Kidney epithelial cell (primary cell): Measurements from ENCODE around the gene MAN1A2. TPM values are rescaled to one million over a fixed set of nuclear protein-coding genes. Genes with fewer than 3 reads are reported as not detected.

Experiments
- DNase-seq: peaks from one replicate; pipeline ENCODE4 v3.0.0-alpha.2; 2010; ENCODE audit warnings: low read depth
- H3K27me3 ChIP-seq: 2 replicates; pipeline ENCODE4 v1.6.0; 2011; ENCODE audit warnings: low read length; ENCODE audit not compliant: control insufficient read depth, insufficient read depth
- H3K36me3 ChIP-seq: 2 replicates; pipeline ENCODE4 v1.5.1; 2011; ENCODE audit warnings: low read length; ENCODE audit not compliant: control insufficient read depth, insufficient read depth
- H3K4me3 ChIP-seq: 2 replicates; pipeline ENCODE4 v1.5.1; 2011; ENCODE audit warnings: low read depth, mild to moderate bottlenecking, control low read depth, low read length
- CTCF ChIP-seq: IDR thresholded peaks from 2 replicates; pipeline ENCODE4 v1.5.1; 2011; ENCODE audit warnings: mild to moderate bottlenecking, moderate library complexity, low read length, control low read depth, inconsistent platforms; ENCODE audit not compliant: insufficient read depth, poor library complexity, severe bottlenecking
- total RNA-seq: library from RNA; depleted of rRNA; stranded (reverse); fragments of >200 nt; gene quantifications from 2 replicates; pipeline ENCODE4 v1.2.3, GENCODE V29; 2015

Gene MAN1A2
- total RNA-seq, 1 donor from 2014 or later = 22.0 TPM

GRCh38 chr1:117389779-117390178 is 22.5 kb downstream of the MAN1A2 start:
- no peaks in the 10 kb centered on the region for H3K27me3 ChIP-seq
- no peak overlapping the region for H3K4me3 ChIP-seq
- no peaks in the 10 kb centered on the region for H3K36me3 ChIP-seq
- DNase-seq = no peak
- no peak for TF ChIP-seq CTCF

- DNase-seq = no peak
- Histone ChIP-seq H3K4me3 (no peak overlapping the region), H3K27me3 (no peaks in the 10 kb centered on the region), H3K36me3 (no peaks in the 10 kb centered on the region)
- TF ChIP-seq CTCF = no peak
These were observed 25.5 kb downstream of the MAN1A2 start for GRCh38 chr1:117392771-117393170.

GRCh38 chr1:117396074-117396473 is 28.8 kb downstream of the MAN1A2 start:
- DNase-seq = no peak
- Histone ChIP-seq H3K36me3 (no peaks in the 10 kb centered on the region), H3K27me3 (no peaks in the 10 kb centered on the region), H3K4me3 (no peak overlapping the region)
- TF ChIP-seq CTCF = no peak

- no peak for TF ChIP-seq CTCF
- Histone ChIP-seq H3K36me3 (no peaks in the 10 kb centered on the region), H3K4me3 (no peak overlapping the region), H3K27me3 (no peaks in the 10 kb centered on the region)
- DNase-seq = no peak
These were observed 29.4 kb downstream of the MAN1A2 start for GRCh38 chr1:117396636-117397035.

GRCh38 chr1:117398957-117399356 is 31.7 kb downstream of the MAN1A2 start:
- no peaks in the 10 kb centered on the region for H3K36me3 ChIP-seq
- no peak for TF ChIP-seq CTCF
- H3K27me3 ChIP-seq = no peaks in the 10 kb centered on the region
- DNase-seq = no peak
- no peak overlapping the region for H3K4me3 ChIP-seq

GRCh38 chr1:117401761-117402160 is 34.5 kb downstream of the MAN1A2 start:
- DNase-seq = no peak
- no peaks in the 10 kb centered on the region for H3K27me3 ChIP-seq
- no peaks in the 10 kb centered on the region for H3K36me3 ChIP-seq
- H3K4me3 ChIP-seq = no peak overlapping the region
- no peak for TF ChIP-seq CTCF
